Right hindlimb (tissue), 1 donor: Measurements from ENCODE around the gene DDX10.

ENCODE experiments used
- DNase-seq: peaks from one replicate; pipeline ENCODE4 v3.0.0-alpha.2; 2018

DDX10 gene

GRCh38 chr11:108835624-108836023, 170.8 kb downstream of the DDX10 start:
- no peak for DNase-seq

DNA sequence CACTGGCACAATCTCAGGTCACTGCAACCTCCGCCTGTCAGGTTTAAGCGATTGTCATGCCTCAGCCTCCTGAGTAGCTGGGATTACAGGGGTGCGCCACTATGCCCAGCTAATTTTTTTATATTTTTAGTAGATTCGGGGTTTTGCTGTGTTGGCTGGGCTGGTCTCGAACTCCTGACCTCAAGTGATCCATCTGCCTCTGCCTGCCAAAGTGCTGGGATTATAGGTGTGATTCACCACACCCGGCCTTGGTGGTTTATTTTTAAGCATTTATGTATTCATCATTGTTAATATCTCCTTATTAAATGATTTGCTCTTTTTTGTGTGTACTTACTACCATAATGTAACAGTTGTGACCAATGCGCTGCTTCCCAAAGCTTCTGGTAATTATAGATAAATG, 171.7 kb downstream of the DDX10 start:
- no peak for DNase-seq

DNA sequence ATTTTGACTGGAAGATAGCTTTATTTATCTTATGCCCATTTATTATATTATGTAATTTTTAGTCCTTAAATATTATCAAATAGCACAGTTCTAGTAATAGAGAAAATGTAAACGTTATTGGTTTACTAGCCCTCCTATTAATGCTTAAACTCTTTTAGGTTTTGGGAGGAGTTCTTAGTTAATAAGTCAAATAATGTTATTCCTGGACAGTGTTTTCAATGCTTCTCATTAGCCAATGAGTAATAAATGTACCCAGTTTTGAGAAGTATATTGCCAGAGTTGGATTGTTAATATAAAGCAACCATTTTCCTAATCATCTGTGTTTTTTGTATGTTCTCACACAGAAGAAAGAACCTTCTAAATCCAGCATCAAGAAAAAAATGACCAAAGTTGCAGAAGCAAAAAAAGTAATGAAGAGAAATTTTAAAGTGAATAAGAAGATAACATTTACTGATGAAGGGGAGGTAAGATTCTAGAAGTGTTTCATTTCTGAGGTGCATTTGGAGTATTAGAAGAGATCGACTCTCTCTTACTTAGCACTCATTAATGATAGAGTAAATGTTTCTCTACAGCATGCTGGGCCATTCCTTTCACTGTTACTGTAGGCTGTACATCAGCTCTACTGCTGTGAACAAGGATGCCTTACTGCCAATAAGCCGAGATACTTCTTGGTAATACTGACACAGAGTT, 173.4 kb downstream of the DDX10 start:
- DNase-seq = no peak

DNA sequence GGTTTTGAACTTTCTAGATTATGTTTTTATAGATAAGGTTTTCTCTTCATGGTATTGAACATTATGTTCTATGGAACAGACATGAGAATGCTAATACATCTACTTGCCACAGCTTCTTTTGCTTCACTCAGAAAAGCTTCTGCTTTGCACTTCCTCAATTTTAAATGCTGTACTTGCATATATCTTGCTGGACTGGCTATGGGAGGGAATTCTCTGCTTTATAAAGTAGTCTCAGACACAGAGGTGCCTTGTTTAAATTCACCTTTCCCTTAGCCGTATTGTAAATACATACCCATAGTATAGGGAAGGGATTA, 173.9 kb downstream of the DDX10 start:
- no peak for DNase-seq

GRCh38 chr11:108846009-108846408, 181.1 kb downstream of the DDX10 start:
- DNase-seq = no peak

DNA sequence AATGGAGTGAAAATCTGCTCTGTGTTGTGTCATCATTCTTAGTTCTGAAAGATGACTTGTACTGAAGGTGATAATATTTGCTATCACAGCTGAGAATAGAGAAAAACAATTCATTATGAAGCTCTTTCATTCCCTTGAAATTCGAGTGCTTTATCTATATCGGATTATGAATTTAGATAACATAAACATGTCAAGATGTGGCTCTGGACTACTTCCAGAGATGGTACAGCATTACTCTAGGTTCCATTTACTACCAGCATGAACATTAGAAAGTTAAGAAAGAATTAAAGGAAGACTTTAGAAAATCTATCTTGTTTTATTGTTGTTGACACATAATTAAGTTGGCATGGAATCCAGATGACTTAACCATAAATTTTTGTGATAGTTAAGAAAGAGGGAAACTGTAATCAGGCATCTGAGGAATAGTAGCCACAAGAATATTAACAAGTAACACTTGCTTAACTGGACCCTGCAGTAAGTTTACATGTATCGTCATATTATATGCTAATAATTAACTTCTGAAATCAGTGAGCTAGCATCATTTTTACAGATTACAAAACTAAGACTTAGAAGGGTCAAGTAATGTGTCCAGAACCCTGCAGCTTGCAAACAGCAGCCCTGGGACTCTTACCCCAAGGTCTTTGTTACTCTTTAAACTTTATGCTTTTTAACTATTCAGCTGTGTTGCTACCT, 182.6 kb downstream of the DDX10 start:
- DNase-seq = no peak

DNA sequence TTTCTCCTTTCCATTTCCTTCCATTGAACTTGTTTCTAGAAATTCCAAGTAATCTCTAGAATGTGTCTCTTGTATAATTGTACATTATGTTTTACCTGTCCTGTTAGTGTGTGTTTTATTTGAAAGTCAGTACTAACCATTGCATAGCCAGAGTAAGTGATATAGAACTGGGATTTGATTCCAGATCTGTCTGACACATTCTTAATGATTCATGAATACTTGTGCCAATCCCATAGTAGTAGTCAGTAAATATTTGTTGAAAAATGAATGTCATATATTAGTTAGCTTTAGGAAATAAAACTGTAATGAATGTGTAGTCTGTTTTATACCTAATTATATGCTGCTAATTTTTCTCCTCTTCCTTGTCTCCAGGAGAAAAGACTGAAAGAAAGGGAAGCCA, 186.9 kb downstream of the DDX10 start:
- no peak for DNase-seq

DNA sequence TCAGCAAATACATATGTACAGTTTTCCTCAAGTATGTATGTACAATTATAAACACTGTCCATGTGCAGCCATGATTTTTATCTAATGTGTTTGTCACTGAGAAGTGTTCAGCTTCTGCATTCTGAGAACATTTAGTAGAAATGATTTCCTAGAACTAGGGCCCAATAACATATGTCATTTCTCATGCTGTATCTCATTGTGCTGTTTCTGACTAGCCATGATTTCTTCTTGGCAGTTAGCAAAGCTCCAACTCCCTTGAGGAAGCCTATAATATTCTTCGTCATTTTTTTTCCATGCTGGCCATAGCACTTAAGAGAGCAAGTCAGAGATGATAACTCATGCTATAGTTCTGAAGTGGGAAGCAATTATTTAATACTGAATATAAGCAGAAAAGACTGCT, 187.8 kb downstream of the DDX10 start:
- no peak for DNase-seq

- DNase-seq = no peak
Observed at GRCh38 chr11:108853151-108853550, 188.3 kb downstream of the DDX10 start.

DNA sequence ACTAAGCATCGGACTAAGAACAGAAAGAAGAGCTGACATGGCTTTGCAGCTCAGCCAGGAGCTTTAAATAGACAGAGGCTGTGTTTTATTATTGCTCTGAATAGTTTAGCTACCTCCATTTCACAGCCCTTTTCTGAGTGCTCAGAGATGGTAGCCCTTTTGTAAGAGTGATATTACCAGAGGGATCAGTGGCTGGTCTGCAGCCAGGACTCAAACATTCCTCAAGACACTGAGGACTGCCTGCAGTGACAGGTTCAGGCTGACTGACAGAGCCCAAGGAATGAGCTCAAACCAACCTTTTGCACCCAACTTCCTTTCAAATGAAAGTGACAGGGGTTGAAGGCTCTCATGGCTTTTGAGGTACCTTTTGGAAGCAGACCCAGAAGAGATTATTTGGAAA, 189.0 kb downstream of the DDX10 start:
- DNase-seq = peak; percentile 20

- no peak for DNase-seq
Observed at GRCh38 chr11:108854346-108854745, 189.5 kb downstream of the DDX10 start.

DNA sequence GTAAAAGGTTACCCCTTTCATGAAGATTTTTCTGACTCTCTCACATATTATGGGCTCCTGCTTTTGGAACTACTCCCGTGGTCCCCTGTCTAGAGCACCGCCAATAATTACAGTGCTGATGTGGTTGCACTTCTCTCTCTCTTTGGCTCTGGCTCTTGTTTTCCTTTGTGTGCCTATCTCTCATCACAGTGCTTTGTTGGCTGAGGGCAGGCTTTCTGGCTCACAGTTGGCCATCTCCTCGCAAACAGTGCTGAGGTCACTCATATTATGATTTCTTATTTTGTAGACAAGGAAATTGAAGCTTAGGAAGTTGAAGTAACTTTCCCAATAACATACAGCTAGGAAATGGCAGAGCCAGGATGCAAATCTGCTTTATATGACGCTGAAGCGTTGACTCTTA, 192.5 kb downstream of the DDX10 start:
- peak; percentile 28 for DNase-seq

- no peak for DNase-seq
Observed at GRCh38 chr11:108858622-108859021, 193.8 kb downstream of the DDX10 start.

DNA sequence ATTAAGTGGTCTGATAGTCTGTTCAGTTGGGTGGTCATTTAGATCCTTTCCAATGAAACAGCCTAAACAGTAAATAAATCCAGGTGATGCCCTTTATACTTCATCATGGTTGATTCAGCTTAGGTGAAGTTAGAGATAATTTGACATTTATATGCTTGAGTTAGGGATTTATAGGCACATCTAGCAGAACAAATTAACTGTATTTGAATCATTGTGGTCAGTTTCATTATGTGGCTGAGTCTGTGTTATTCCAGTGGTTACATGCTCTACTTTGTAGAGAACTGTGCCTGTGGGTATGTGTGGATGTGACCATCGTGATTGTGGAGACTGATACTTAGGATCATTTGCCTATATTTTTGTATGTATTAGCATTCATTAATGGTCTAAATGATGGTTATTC, 194.6 kb downstream of the DDX10 start:
- DNase-seq = no peak

DNA sequence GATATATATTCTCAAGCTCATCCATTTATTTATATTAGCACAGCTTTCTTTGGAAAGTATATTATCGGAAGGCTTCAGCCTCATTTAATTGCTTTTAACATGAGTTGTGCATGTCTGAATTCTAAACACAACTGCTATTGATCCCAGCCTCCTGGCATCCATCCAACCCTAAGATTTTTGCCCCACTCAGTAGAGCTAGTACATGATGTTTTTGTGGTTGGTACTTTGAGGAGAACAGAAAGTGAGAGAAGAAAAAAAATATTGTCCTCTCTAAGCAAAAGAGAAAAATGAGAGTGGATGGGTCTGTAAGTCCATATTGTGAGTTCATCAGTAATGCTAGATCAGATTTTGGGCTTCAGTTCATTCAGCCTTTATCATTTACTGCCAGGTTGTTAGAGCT, 198.7 kb downstream of the DDX10 start:
- no peak for DNase-seq

GRCh38 chr11:108865406-108865805, 200.5 kb downstream of the DDX10 start:
- no peak for DNase-seq

DNA sequence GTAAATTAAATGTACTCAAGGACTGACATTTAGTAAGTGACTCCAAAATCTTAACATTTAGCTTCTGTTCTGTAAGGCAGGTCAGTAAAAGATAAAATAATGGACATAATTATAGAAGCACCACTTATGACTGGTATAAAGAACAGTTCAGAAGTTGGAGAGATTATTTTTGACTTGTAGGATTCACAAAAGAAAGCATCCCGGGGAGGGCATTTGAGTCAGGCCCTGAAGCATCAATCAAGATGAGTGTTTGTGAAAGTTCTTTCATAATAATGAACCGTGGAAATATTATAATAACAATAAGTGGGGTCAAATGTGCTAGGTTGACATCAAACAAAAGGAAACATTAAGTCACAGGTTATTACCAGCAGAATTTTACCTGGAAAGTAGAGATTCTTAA, 201.9 kb downstream of the DDX10 start:
- DNase-seq = no peak

DNA sequence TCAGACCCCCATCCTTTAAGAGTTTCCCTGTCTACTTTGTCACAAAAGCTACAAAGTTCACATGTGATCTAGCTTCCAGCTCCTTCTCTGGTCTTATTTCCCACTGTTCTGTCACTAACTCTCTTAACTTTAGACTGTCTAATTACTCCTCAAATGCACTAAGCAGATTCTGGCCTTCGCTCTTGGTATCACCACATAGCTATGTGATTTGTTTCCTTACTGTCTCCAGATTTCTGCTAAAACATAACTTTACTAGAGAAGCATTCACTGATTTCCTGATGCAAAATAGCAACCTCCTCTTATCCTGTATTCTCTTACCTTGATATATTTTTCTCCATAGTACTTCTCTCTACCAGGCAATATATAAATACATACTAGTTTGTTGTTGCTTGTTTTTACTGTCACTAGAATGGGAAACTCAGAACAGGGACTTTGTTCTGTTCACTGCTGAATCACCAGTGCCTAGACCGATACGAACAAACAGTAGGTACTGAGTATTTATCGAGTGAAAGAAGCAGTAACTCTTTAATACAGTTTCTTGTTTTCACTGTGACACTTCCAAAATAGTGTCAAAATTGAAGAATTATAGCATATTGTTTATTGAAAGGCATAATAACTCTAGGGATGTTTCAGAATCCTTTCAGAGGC, 205.6 kb downstream of the DDX10 start:
- DNase-seq = no peak

- DNase-seq = no peak
Observed at GRCh38 chr11:108871152-108871551, 206.3 kb downstream of the DDX10 start.

GRCh38 chr11:108871867-108872266, 207.0 kb downstream of the DDX10 start:
- DNase-seq = no peak

DNA sequence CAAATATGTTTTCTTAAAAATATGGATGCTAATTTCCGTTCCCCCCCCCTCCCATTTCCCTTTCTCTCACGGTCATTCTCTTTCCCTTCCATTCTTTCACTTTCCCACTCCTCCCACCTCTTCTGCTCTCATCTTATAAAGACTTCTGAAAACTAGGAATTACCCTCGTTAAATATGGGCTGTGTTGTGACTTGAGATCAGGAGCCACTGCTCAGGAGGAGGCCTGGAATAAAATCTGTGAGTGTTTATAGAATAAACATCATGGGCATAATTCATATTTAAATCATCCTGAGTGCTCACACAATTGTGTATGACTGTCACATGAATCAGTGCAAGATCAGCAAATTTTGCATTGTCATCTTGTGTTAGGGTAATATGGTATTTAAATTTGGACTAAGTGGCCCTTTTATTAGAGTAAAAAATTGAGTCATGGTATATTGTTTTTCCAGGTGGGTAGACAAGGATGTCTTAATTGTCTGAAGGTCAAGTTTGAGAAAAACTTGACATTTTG, 208.0 kb downstream of the DDX10 start:
- DNase-seq = no peak

- DNase-seq = no peak
Observed at GRCh38 chr11:108873310-108873709, 208.4 kb downstream of the DDX10 start.

DNA sequence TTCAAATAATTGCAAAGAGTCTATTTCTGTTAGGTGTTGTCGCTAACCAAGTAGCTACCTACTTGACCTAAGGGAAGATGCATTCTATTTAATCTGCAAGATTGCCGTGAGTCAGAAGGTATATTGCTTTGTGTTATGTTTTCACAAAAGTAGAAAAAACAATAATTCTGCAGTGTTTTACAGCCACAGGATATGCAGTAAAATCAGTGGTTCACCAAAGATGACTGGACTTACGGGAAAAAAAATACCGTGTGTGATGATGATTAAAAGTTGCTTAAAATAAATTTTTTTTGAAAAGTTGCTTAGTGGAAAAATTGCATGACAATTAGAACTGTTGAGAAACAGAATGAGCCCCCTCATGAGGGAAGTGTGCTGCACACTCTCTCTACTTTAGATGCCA, 209.1 kb downstream of the DDX10 start:
- no peak for DNase-seq

- no peak for DNase-seq
Observed at GRCh38 chr11:108875134-108875533, 210.3 kb downstream of the DDX10 start.
